ENCODE data around the gene PCDHGA7. TPM values are rescaled to one million over a fixed set of nuclear protein-coding genes. Genes with fewer than 3 reads are reported as not detected.

Gene PCDHGA7
- total RNA-seq, 1 experiment from 2014 or later = 0.83 TPM

DNA sequence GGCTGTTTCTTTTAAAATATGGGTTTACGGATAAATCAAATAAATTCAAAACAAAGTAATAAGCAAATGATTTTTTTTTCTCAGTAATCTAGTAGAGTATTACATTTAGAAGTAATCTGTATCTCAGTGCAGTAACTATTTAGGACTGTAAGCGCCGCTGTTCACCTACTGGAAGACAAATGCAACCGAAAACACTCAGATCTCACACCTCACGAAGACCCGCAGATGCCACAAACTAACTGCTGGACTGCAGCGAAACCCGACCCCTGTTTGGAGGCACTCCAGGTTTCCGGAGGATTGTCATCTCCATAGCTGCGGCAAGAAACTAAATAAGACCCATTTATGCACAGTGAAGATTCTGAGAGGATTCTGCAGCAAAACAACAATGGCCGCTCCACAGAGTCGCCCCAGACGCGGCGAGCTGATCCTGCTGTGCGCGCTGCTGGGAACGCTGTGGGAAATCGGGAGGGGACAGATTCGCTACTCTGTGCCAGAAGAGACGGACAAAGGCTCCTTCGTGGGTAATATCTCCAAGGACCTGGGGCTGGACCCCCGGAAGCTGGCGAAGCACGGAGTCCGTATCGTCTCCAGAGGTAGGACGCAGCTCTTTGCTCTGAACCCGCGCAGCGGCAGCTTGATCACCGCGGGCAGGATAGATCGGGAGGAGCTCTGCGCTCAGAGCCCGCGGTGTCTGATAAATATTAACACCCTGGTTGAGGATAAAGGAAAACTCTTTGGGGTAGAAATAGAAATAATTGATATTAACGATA, 10.1 kb downstream of the PCDHGA7 start, which contains the start of gene PCDHGA8:
Gene PCDHGA8, plus strand, starts transcription at position 205 of the 770 bp plus-strand sequence. Its CDS starts 181 bp downstream, at position 386.
- H3K56ac ChIP-seq (ENCODE audit: insufficient read length, low read depth, low read length) = no peak within 1 kb of the TSS
- no peak within 1 kb of the TSS for H3K4ac ChIP-seq (ENCODE audit: low read depth, low read length)
- H3K27me3 ChIP-seq (ENCODE audit: insufficient read depth, low read length) = no peaks in the 10 kb centered on the region
- 0 out of 2 replicates have a peak, but pooled peaks cover 2% of the 10 kb centered on the region for H3K4me1 ChIP-seq (ENCODE audit: insufficient read depth, low read length)
- no peaks in the 10 kb centered on the region for H3K79me2 ChIP-seq (ENCODE audit: insufficient read depth, low read length)
- H2BK12ac ChIP-seq (ENCODE audit: insufficient read length, low read depth, low read length) = no peak within 1 kb of the TSS
- H3K79me1 ChIP-seq (ENCODE audit: insufficient read depth, low read depth, low read length, poor library complexity, severe bottlenecking) = no peaks in the 10 kb centered on the region
- peaks cover 53% of the 10 kb centered on the region for H3K9me3 ChIP-seq (ENCODE audit: control insufficient read depth, low read depth, low read length)
- Mint-ChIP-seq H3K4me1 (no peaks in the 10 kb centered on the region), H3K36me3 (ENCODE audit: insufficient read depth in 1 of 3, low read depth in 3 of 3) (peaks cover 29 to 64% (median 56%) of the 10 kb centered on the region in 3 experiments), H3K27me3 (ENCODE audit: low read depth) (peaks cover 10% of the 10 kb centered on the region), H3K27ac (0 out of 7 replicates have a peak within 1 kb of the TSS, but pooled peaks of 1 of the 3 experiments have one; percentile 59), H3K9me3 (peaks cover 62 to 76% of the 10 kb centered on the region in 2 experiments), H3K4me3 (no peak within 1 kb of the TSS)
- no peak within 1 kb of the TSS for H3K18ac ChIP-seq (ENCODE audit: insufficient read length, low read depth, low read length)
- no peak within 1 kb of the TSS for H2BK5ac ChIP-seq (ENCODE audit: insufficient read length, low read length)
- no peaks in the 10 kb centered on the region for H4K20me1 ChIP-seq (ENCODE audit: control insufficient read depth, insufficient read depth, insufficient read length)
- TF ChIP-seq, protein P1, sequence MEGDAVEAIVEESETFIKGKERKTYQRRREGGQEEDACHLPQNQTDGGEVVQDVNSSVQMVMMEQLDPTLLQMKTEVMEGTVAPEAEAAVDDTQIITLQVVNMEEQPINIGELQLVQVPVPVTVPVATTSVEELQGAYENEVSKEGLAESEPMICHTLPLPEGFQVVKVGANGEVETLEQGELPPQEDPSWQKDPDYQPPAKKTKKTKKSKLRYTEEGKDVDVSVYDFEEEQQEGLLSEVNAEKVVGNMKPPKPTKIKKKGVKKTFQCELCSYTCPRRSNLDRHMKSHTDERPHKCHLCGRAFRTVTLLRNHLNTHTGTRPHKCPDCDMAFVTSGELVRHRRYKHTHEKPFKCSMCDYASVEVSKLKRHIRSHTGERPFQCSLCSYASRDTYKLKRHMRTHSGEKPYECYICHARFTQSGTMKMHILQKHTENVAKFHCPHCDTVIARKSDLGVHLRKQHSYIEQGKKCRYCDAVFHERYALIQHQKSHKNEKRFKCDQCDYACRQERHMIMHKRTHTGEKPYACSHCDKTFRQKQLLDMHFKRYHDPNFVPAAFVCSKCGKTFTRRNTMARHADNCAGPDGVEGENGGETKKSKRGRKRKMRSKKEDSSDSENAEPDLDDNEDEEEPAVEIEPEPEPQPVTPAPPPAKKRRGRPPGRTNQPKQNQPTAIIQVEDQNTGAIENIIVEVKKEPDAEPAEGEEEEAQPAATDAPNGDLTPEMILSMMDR (conservative IDR thresholded peaks at IDR 0.05) = no peak
- no peak within 1 kb of the TSS for H2AFZ ChIP-seq (ENCODE audit: low read length)
- H2BK20ac ChIP-seq (ENCODE audit: low read depth, low read length, poor library complexity, severe bottlenecking) = no peak within 1 kb of the TSS
- H2BK120ac ChIP-seq (ENCODE audit: low read depth, low read length, poor library complexity, severe bottlenecking) = no peak within 1 kb of the TSS
- H3K9ac ChIP-seq (ENCODE audit: extremely low read depth, insufficient read length, low read length) = no peak within 1 kb of the TSS
- no peak within 1 kb of the TSS for H2AK5ac ChIP-seq (ENCODE audit: insufficient read length, low read length)
- no peak within 1 kb of the TSS for H4K8ac ChIP-seq (replicated peaks; ENCODE audit: insufficient read length, low read depth, low read length)
- H3T11ph ChIP-seq (ENCODE audit: low read length) = no peak within 1 kb of the TSS
- no peak within 1 kb of the TSS for H4K5ac ChIP-seq (ENCODE audit: insufficient read length, low read depth, low read length)
- no peak within 1 kb of the TSS for H4K91ac ChIP-seq (ENCODE audit: insufficient read length, low read depth, low read length)
- no peak within 1 kb of the TSS for H3K23ac ChIP-seq (ENCODE audit: insufficient read length, low read depth, low read length)
- no CpG with 5 or more reads among the region's 38 CpGs for WGBS (ENCODE audit: extremely low coverage, insufficient read length, low lambda C conversion rate)
- no peak within 1 kb of the TSS for H3K27ac ChIP-seq (ENCODE audit: insufficient read length, low read depth, low read length)
- H3K14ac ChIP-seq (ENCODE audit: insufficient read depth, low read length) = no peak within 1 kb of the TSS
- no peak within 1 kb of the TSS for H2BK15ac ChIP-seq (ENCODE audit: low read depth, low read length)
- no peaks in the 10 kb centered on the region for H3K23me2 ChIP-seq (ENCODE audit: insufficient read length, low read depth, low read length, poor library complexity, severe bottlenecking)
- no peak within 1 kb of the TSS for H3K4me2 ChIP-seq (ENCODE audit: insufficient read depth, insufficient read length, low read length)
- no peak for DNase-seq
